Activated CD8-positive, alpha-beta memory T cell treated with anti-CD3 and anti-CD28 coated beads for 4 hours (primary cell): ENCODE measurements around the gene MAPK8IP3.
"Not testable (repeated sequence)": the region's sequence is repeated elsewhere in the genome, so short reads cannot be mapped to it uniquely, and the experiment has no call there.

Experiments
- DNase-seq, 2 donors: peaks; one replicate each; pipeline ENCODE4 v3.0.0-alpha.2; 2020; ENCODE audit warnings: low read depth in 2 of 2

The MAPK8IP3 gene

DNA sequence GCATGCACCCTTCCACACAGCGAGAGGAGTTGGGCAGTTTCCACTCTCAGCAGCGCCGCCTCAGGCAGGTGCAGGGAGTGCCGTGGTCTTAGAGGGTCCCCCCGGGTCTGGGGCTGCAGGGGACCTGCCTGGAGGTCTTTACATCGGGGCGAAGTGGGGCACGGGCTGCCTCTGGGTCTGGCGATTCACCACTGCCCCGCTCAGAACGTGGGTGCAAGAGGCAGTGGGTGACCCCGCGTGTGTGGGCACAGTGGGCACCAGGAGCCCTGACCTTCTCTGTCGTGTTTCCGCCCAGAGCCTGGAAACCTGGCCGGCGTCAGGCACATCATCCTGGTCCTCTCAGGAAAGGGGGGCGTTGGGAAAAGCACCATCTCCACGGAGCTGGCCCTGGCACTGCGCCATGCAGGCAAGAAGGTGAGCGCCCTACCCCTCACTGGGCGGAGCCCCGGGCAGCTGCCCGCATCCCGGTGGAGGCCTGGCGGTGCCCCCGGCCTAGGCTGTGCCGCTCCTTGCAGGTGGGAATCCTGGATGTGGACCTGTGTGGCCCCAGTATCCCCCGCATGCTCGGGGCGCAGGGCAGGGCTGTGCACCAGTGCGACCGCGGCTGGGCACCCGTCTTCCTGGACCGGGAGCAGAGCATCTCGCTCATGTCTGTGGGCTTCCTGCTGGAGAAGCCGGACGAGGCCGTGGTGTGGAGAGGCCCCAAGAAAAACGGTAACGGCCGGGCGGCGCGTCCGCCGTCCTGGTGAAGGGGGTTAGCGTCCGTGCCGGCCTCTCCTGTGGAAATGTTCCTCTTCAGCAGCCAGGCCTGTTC lies 80.5 kb downstream of the MAPK8IP3 start:
- DNase-seq, result no peak

DNA sequence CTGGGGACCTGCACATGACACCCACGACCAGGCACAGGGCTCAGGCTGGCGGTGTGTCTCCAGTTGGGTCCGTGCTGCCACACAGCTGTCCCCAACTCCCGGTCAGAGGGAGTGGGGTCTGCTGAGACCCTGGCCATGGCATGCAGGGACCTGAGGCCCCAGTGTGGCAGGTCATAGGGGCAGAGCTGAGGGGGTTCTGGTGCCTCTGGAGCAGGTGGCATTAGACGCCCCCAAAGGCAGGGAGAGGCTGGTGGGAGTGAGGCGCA lies 81.0 kb downstream of the MAPK8IP3 start:
- no peak for DNase-seq

DNA sequence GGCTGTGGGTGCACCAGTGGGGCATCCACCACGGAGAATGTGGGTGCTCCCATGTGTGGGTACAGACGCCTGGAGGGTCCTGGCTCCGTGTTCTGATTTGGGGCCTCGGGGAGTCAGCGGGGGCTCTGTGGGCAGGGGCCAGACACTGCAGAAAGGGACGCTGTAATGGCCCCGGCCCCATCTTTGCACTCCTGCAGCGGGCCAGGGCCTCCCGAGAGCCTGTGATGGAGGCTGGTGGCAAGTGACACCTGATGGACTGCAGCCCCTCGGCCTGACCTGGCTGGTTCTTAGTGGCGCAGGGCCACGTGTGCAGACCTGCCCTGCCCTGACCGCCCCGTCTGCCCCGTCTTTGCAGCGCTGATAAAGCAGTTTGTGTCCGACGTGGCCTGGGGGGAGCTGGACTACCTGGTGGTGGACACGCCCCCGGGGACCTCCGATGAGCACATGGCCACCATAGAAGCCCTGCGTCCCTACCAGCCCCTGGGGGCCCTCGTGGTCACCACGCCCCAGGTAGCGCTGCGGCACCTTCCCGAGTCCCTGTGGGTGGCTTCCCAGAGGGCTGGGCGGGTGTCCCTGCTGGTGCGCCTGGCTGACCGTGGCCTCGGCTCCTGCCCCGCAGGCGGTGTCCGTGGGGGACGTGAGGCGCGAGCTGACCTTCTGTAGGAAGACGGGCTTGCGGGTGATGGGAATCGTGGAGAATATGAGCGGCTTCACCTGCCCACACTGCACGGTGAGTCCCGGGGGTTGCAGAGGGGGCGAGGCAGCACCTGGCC lies 81.5 kb downstream of the MAPK8IP3 start:
- no peak for DNase-seq

DNA sequence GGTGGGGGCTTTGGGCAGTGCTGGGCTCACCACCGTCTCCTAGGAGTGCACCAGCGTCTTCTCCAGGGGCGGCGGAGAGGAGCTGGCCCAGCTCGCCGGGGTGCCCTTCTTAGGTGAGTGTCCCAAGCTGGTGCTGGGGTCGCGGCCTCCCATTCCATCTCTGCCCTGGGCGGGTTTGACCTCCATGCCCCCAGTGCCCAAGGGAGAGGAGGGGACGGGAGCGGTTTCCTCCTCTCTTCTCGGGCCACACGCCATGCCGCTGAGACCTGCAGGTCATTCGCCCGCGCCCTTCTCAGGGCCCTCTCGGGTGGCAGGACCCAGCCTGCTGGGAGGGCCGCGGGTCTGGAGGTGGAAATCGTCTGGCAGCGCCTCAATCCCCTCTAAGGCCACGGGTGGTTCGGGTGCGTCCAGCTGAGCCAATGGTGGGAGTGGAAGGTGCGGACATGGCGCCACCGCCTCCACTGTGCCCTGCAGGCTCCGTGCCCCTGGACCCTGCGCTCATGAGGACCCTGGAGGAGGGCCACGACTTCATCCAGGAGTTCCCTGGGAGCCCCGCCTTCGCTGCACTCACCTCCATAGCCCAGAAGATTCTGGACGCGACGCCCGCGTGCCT lies 82.2 kb downstream of the MAPK8IP3 start:
- DNase-seq, result no peak

DNA sequence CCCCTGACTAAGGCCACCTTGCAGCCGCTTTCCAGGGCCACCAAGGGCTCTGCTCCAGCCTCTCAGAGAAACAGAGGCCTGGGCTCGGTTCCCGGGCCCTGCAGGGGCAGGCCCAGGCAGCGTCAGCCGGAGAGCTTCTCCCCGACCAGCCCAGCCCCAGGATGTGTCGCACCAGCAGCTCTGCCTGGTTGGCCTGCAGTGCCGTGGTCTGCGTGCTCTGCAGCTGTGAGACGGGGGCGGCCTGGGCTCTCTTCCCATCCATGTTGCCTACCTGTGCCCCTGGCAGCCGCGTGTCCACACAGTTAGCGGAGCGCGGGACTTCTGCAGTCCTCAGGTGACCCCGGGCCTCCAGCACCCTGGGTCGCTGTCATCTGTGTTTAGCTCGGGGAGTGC lies 82.7 kb downstream of the MAPK8IP3 start:
- no peak for DNase-seq

DNA sequence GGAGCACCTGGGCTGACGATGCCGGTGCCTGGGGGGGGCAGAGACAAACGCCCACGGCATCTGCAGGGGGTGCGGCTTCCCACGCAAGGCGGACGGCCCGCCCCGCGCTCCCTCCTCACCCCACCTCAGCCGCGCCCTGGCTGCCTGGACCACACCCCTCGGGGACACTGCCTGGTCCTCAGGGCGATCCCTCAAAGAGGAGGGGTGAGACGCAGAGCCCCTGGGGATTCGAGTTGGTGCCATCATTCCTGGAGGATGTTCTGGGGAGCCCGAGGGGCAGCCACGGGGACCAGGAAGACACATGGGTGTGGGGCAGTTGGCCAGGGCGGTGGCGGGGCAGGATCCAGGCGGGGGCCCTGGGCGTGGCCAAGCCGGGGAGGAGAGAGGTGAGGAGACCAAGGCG lies 83.6 kb downstream of the MAPK8IP3 start:
- no peak for DNase-seq

DNA sequence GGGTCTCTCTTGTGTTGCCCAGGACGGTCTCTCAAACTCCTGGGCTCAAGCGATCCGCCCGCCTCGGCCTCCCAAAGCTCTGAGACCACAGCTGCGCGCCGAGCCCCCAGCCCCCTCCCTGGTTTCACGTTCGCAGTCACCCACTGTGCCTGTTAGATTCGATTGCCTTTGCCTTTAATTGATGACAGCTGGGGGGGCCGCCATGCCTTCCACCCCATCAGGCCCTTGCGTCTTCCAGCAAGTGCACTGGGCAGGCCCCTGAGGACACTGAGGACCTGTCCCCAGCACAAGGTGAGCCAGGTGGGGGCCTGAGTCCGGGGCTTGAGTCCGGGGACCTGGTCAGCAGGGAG lies 84.2 kb downstream of the MAPK8IP3 start:
- no peak for DNase-seq

DNA sequence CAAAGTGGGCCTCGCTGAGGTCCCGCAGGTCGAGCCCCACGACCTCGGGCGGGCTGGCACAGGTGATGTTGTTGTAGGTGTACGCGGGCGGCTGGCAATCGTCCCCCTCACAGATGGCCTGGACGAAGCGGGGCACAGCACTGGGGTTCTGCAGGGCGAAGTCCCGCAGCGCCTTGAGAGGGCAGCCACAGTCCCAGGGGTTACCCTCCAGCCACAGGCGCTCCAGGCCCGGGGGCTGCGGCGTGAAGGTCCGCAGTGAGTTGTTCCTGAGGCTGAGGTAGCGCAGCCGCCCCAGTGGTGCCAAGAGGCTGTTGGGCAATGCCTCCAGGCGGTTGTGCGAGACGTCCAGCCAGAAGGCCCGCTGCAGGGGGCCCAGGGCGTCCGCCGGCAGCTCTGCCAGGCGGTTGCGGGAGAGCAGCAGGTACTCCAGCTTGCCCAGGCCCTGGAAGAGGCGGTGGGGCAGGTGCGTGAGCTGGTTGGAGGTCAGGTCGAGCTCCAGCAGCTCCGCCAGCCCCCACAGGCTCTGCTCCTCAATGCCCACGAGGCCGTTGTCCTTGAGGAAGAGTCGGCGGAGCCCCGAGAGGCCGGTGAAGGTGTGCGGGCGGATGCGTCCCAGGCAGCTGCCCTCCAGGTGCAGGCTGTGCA lies 84.7 kb downstream of the MAPK8IP3 start:
- no peak for DNase-seq

DNA sequence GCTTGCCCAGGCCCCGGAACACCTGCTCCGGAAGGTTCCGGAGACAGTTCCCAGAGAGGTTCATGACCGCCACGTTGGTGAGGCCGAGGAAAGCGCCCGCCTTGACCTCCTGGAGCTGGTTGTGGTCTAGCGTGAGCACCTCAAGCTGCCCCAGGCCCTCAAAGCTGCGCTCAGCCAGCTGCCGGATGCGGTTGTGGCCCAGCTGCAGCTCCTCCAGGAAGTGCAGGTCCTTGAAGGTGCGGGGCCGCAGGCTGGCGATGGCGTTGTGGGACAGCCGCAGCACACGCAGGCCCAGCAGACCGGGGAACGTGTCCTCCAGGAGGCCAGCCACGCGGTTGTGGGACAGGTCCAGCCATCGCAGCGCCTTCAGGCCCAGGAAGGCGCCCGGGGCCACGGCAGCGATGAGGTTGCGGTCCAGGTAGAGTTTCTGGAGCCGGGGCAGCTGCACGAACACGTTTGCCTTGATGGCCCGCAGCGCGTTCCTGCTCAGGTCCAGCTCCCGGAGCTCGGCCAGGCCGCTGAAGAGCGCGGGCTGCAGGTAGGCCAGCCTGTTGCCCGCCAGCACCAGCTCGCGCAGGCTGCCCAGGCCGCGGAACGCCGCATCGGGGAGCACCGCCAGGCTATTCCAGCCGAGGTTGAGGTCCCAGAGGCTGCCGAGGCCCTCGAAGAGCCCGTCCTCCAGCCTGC lies 85.4 kb downstream of the MAPK8IP3 start:
- DNase-seq, result no peak

DNA sequence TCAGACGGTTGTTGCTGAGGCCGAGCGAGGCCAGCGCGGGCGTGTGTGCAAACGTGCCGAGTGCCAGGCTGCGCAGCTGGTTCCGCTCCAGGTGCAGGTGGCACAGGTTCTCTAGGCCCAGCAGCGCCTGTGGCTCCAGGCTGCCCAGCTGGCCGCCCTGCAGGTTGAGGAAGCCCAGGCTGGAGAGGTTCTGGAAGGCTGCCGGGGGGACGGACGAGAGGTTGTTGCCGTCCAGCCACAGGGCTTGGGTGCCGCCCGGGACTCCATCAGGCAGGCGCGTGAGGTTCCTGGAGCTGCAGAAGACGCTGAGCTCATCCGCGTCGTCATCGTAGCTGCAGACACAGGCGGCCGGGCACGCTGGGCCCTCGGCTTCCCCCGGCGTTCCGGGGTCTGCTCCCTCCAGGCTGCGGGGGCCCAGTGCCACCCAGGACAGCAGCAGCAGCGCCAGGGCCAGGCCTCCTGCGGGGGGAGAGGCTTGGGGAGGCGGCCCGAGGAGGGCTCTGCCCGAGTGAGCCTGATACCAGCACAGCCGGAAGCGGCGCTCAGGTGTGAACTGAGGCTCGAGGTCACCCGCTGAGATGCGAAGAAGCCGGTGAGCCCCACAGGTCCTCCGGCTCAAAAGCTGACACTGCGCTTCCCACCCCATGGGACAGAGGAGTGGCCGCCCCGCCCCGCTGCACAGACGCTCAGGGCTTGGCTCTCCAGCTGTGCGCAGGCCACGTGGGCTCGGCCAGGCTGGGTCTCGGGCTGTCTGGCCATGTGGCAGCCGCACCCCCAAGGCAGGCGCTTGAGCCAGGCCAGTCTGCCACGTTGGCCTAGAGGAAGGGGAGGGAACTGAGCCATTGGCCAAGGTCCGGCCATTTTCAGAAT lies 86.2 kb downstream of the MAPK8IP3 start:
- DNase-seq, result no peak

DNA sequence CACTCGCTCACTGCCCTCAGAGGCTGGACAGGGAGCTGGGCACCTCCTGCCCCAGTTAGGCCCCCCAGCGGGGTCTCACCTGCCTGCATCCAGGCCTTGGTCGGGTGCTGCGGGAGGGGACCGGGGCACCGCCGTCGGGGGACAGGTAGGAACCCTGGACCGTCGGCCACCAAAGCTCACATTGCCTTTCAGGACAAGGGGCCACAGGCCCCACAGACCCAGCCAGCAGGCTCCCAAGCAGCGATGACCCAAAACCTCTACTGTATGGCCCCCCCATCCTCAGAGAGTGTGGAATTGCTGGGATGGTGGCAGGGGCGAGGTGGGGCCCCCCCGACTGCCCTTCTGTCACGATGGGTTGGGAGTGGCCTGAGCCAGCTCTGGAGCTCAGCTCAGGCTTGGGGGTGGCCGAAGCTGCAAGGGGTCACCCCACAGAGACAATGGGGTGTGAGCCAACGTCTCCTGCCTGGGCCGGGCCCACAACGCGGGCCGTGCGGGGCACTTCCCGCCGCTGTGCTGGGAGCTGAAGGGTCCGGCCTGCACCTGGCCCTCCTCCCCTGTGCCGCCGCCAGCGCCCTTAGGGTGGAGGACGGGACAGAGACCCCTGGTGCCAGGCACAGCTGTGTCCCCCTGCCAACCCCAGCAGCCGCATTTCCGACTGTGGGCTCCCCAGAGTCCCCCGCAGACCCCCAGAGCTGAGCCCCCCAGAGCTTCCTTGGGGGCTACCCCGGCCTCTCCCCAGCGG lies 87.0 kb downstream of the MAPK8IP3 start:
- DNase-seq, result no peak

DNA sequence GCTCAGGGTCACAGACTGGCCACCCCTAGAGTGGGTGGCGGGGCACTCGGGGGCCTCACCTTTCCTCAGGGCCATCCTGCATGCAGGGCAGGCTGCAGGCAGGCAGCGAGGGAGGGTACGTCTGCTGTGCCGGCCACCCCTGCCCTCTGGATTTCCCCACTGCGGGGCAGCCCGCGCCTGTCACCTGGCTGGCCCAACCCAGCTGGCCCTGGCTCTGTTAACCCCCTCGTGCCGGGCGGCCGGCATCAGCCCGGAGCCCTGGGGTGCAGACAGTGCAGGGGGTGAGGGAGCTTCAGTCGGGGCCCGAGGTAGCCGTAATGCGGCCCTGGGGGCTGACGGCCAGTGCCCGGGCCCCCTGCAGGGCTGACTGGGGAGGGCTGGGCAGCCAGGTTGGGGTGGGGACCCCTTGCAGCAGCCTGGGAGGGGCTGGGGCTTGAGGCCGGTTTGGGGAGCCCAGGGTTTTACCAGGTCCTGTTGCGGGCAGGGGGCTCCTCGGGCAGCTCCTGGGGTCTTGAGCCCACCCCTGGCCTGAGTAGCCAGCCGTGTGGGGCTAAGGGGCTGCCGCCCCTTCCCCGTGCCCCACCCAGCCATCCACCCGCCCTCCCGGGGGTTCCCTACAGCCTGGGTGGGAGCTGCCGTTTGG lies 87.7 kb downstream of the MAPK8IP3 start, which contains the start of gene IGFALS:
Gene IGFALS (minus strand): TSS at position 128 of the 643 bp plus-strand sequence. CDS start 53 bp downstream, at position 75.
- DNase-seq, result no peak

DNA sequence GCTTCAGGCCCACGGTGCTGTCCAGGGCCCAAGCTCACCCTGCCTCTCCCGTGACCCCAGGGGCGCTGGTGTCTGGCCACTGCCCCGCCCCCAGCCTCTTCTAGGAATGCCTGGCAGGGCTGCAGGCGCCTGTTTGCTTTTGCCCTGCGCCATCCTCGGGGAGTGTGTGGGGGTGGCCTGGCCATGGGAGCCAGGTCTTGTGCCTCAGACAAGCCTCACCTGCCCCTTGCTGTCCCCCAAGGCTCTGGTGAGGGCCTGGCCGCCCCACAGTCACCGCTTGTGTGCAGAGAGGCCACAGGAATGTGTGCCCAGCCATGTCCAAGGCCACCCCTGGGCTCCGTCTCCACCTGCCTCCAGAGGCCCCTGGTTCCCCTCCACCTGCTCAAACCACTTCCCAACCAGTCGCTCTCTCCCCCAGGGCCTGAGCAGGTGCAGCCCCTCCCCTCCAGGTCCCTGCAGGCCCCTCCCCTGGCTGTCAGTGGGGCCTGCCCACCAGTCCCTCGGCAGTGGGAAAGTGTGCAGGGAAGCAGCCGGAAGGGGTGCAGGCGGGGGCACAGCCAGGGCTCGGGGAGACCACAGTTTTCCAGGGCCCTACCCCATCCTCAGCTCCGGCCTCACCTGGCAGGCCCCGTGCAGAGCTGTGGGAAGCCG lies 88.4 kb downstream of the MAPK8IP3 start:
- DNase-seq, result no peak

DNA sequence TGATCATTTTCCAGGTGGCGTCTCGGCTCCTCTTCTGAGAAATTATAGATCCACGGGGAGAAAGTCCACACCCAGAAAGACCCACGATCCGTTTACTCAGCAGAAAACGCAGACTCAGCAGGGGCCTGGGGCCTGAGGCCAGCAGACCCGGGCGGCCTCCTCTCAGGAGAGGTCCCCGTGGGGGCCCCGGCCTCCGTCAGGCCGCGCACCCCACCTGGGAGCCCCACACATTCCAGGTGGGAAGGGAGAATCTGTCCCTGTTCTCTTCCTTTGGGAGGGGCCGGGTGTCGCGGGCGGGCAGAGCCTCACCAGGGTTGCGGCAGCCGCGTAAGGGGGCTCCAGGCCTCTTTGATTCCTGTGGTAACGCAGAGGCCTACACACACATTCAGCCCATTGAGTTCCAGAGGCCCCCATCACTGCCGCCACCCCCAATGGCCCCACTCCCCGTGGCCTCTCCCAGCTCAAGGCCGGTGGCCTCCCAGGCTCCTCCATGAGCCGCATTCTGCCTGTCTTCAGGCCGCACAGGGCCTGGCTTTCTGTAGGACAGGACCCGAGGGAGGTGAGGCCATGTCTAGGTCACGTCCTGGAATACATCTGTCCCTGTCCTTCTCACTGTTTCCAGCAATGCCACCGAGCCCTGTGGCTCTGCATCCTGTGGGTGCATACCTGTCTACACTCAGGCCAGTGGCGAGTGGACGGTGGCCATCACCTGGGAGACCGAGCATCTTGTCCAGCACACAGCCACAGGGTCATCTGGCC lies 89.1 kb downstream of the MAPK8IP3 start:
- no peak for DNase-seq

DNA sequence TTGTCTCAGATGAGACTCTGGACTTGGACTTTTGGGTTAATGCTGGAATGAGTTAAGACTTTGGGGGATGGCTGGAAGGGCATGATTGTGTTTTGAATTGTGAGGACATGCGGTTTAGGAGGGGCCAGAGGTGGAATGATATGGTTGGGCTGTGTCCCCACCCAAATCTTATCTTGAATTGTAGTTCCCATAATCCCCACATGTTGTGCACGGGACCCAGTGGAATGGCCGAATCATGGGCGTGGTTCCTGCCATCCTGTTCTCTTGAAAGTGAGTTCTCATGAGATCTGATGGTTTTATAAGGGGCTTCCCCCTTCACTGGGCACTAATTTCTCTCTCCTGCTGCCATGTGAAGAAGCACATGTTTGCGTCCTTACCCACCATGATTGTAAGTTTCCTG lies 93.3 kb downstream of the MAPK8IP3 start:
- not testable (repeated sequence) for DNase-seq

DNA sequence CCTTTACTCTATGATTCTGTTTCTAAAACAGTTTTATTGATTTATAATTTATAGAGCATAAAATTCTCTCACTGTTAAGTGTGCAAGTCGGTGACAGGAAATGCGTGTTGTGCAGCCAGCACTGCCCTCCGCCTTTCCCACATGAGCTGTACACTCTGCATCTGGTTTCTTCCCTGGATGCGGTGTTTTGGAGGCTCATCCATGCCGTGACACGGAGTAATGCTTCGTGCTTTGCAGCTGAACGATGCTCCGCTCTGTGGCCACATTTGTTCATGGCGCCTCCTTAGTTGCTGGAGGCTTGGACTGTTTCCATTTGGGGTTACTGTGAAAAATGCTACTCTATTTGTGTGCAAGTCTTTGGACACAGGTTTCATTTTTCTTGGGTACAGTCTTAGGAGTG lies 94.7 kb downstream of the MAPK8IP3 start:
- no peak for DNase-seq

DNA sequence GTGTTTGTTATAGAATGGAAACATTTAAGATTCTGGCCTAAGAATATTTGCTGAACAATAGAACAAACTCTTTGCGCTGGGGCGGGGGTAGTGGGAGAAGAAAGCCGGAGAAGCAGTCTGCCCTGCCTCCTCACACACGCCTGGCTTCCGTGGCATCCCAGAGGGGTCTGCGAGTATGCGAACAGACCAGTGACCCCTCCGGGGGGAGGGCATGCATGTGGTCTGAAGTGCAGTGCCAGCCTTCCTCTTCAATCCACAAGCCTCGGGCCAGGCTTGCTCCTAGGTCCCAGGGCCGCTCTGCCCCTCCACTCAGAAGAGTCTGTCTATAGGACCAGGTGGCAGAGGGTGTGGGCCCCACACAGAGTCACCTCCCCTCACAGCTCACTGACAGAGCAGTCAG lies 101.6 kb downstream of the MAPK8IP3 start:
- DNase-seq, result no peak

DNA sequence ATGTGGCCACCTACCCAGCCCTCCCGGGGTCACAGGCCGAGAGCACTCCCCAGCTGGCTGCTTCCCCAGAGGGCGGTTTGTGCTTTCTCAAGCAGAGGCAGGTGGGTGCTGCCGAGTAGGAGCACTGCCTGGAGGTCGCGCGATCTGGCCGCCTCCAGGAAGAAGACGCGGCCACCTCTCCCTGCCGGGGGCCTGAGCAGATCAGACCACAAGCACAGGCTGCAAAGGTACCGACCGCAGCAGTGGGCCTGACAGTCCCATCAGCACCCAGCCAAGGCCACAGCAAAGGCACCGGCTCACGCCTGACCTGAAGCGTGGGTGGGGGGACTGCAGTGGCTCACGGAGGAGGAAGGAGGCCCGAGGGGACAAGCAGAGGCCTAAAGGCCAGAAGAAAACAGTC lies 102.7 kb downstream of the MAPK8IP3 start:
- DNase-seq, result no peak
